ENCODE data around the gene ITPRIPL2. TPM values are rescaled to one million over a fixed set of nuclear protein-coding genes. Genes with fewer than 3 reads are reported as not detected.

Gene ITPRIPL2
- total and polyA plus RNA-seq, 2 of the 13 experiments (the other 11 are each of a cell fraction or from before 2014, with no cell fraction given): 5.9 to 12.6 TPM

GRCh38 chr16:19126300-19126699, 12.5 kb downstream of the ITPRIPL2 start:
- Histone ChIP-seq H3K4me3 (replicated peaks in 1 of 3; ENCODE audit: insufficient read depth in 1 of 3, low read depth in 2 of 3, low read length in 3 of 3) (no peak overlapping the region), H4K20me1 (ENCODE audit: insufficient read depth, low read length) (no peaks in the 10 kb centered on the region), H3K79me2 (ENCODE audit: insufficient read depth, low read length) (no peaks in the 10 kb centered on the region), H2AFZ (ENCODE audit: low read length) (no peak overlapping the region), H3K9me3 (ENCODE audit: low read length) (no peaks in the 10 kb centered on the region), H3K27ac (ENCODE audit: extremely low read length, insufficient read depth, low read length) (no peak overlapping the region), H3K4me2 (ENCODE audit: low read depth, low read length) (no peak overlapping the region), H3K27me3 (ENCODE audit: control insufficient read depth in 1 of 2, insufficient read depth in 2 of 2, low read length in 2 of 2) (no peaks in the 10 kb centered on the region; a peak in 1 of 5 replicates), H3K4me1 (ENCODE audit: insufficient read depth, low read length) (peaks cover 35% of the 10 kb centered on the region), H3K36me3 (replicated peaks in 1 of 2; ENCODE audit: control insufficient read depth in 1 of 2, insufficient read depth in 2 of 2, low read length in 2 of 2) (no peaks in the 10 kb centered on the region), H3K9ac (ENCODE audit: insufficient read depth, low read depth, low read length) (no peak overlapping the region)
- no peak for FAIRE-seq
- ATAC-seq: no peak
- TF ChIP-seq NFYB (CRISPR knock-in tag; IDR thresholded peaks at IDR 0.05) (peak; percentile 57), ZNF570 (CRISPR knock-in tag; IDR thresholded peaks at IDR 0.05; ENCODE audit: borderline replicate concordance) (no peak), ZNF563 (CRISPR knock-in tag; IDR thresholded peaks at IDR 0.05) (no peak), SKI (IDR thresholded peaks at IDR 0.05; ENCODE audit: partially characterized antibody) (no peak), TMF1 (CRISPR knock-in tag; IDR thresholded peaks at IDR 0.05; ENCODE audit: low read depth) (no peak)
- intact Hi-C loops (cut with micrococcal nuclease; ENCODE audit: unreplicated experiment): no loop called here
- DNase-seq (ENCODE audit: low spot score): no peak
- in situ Hi-C loops (cut with HindIII; ENCODE audit: extremely low pct_ligation_motif_present, low pct_unique_long_range_greater_than_20kb): no loop called here
- CTCF ChIA-PET (ENCODE audit: low intra/inter-chr PET ratio, low total read pairs): no interaction called here
- BruUV-seq (replicated peaks): no TSS peak
- POLR2A ChIA-PET: no interaction called here

GRCh38 chr16:19127205-19127604, 13.4 kb downstream of the ITPRIPL2 start:
- Histone ChIP-seq H3K9ac (ENCODE audit: insufficient read depth, low read depth, low read length) (no peak overlapping the region), H3K79me2 (ENCODE audit: insufficient read depth, low read length) (no peaks in the 10 kb centered on the region), H3K27ac (ENCODE audit: extremely low read length, insufficient read depth, low read length) (no peak overlapping the region), H3K9me3 (ENCODE audit: low read length) (no peaks in the 10 kb centered on the region), H3K36me3 (replicated peaks in 1 of 2; ENCODE audit: control insufficient read depth in 1 of 2, insufficient read depth in 2 of 2, low read length in 2 of 2) (no peaks in the 10 kb centered on the region), H3K4me3 (replicated peaks in 1 of 3; ENCODE audit: insufficient read depth in 1 of 3, low read depth in 2 of 3, low read length in 3 of 3) (no peak overlapping the region), H3K4me2 (ENCODE audit: low read depth, low read length) (no peak overlapping the region), H2AFZ (ENCODE audit: low read length) (no peak overlapping the region), H3K27me3 (ENCODE audit: control insufficient read depth in 1 of 2, insufficient read depth in 2 of 2, low read length in 2 of 2) (no peaks in the 10 kb centered on the region; a peak in 1 of 5 replicates), H4K20me1 (ENCODE audit: insufficient read depth, low read length) (no peaks in the 10 kb centered on the region), H3K4me1 (ENCODE audit: insufficient read depth, low read length) (peaks cover 39% of the 10 kb centered on the region)
- no peak for TF ChIP-seq HOXA5 (CRISPR knock-in tag; IDR thresholded peaks at IDR 0.05)
- no peak for TF ChIP-seq ZNF549 (CRISPR knock-in tag; IDR thresholded peaks at IDR 0.05)
- no peak for TF ChIP-seq ZBTB44 (CRISPR knock-in tag; IDR thresholded peaks at IDR 0.05)
- no peak for TF ChIP-seq LRRFIP1 (CRISPR knock-in tag; conservative IDR thresholded peaks at IDR 0.05)
- FAIRE-seq: no peak
- ChIA-PET POLR2A (no interaction called here), CTCF (ENCODE audit: low intra/inter-chr PET ratio, low total read pairs) (no interaction called here)
- 66% methylated on average over 3 of the region's 3 CpGs for WGBS (ENCODE audit: low lambda C conversion rate)
- intact Hi-C loops (cut with micrococcal nuclease; ENCODE audit: unreplicated experiment): no loop called here
- no TSS peak for BruUV-seq (replicated peaks)
- no peak for DNase-seq (ENCODE audit: low spot score)
- ATAC-seq: no peak
- in situ Hi-C loops (cut with HindIII; ENCODE audit: extremely low pct_ligation_motif_present, low pct_unique_long_range_greater_than_20kb): no loop called here

Data from HepG2 (cell line).